NCI-H510A (cell line): Measurements from ENCODE around the gene VIPR2.

Experiments used
- DNase-seq: peaks from one replicate; lab custom pipeline; 2025; lab: John Stamatoyannopoulos, UW

The VIPR2 gene

DNA sequence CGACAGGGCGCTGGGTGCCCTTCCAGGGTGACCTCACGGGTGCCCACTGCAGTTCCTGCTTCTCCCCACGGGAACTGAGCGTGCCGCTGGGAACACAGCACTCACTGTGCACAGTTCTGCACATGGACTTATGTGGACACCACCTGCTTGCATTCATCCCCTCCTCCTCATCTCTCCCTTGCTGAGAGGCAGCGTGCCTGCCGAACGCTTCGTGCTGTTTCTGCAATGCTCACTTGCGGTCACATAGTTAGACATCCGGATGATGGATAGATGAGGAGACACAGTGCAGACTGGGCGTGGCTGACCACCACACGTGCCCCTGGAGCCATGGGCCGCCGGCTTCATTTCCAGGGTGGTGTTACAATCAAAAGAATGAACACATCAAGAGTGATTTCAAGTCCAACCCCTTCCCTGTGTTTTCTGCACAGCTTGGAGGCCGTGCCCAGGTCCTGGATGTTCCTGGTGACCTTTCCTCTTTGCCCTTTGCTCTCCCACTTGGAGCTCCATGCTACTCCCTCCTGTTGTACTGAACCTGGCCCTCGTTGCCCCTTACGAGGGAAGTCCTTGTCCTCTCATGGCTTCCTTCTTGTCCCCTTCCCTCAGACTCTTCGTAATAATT, 119.4 kb downstream of the VIPR2 start:
- no peak for DNase-seq

DNA sequence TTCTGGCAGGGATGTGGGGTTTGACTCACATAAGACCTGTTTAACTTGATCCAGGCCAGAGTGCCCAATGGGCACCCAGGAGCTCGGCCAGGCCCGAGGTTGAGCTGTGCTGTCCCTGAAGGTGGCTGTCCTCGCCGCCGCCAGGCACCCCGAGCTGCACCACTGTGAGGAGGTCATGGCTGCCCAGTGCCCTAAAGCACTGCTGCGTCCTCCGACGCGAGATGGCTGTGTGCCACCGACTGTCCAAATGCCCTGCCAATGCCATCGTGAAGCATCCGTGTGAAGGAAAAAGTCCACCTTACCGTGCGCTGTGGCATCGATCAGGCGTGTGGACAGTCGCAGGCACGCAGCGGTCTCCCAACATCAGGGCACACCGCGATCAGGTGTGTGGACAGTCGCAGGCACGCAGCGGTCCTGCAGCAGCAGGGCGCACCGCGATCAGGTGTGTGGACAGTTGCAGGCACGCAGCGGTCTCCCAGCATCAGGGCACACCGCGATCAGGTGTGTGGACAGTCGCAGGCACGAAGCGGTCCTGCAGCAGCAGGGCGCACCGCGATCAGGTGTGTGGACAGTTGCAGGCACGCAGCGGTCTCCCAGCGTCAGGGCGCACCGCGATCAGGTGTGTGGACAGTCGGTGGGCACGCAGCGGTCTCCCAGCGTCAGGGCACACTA, 120.3 kb downstream of the VIPR2 start:
- no peak for DNase-seq

DNA sequence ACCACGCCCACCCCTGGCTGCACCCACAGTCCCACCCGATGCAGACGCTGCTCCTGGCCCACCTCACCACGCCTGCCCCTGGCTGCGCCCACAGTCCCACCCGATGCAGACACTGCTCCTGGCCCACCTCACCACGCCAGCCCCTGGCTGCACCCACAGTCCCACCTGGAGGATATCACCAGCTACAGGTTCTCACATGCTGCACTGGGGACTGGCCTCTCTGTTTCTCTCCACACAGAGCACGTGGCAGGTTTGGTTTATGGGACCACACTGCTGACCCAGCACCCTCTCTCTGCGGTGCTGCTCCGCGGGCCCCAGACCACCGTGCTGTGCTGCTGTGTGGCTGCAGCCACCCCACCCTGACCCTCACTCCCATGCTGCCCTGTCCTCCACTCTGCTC, 120.9 kb downstream of the VIPR2 start:
- DNase-seq, result no peak

DNA sequence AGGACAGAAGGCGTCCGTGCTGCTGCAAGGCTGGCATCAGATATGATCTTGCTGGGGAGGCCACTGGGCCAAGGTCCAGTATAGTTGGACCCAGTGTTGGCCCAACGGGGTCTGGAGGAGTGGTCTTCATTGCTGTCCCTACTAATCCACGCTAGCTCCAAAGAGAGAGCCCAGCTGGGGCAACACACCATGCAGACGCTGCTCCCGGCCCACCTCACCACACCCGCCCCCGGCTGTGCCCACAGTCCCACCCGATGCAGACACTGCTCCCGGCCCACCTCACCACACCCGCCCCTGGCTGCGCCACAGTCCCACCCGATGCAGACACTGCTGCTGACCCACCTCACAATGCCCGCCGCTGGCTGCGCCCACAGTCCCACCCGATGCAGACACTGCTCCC, 121.5 kb downstream of the VIPR2 start:
- DNase-seq, result no peak

DNA sequence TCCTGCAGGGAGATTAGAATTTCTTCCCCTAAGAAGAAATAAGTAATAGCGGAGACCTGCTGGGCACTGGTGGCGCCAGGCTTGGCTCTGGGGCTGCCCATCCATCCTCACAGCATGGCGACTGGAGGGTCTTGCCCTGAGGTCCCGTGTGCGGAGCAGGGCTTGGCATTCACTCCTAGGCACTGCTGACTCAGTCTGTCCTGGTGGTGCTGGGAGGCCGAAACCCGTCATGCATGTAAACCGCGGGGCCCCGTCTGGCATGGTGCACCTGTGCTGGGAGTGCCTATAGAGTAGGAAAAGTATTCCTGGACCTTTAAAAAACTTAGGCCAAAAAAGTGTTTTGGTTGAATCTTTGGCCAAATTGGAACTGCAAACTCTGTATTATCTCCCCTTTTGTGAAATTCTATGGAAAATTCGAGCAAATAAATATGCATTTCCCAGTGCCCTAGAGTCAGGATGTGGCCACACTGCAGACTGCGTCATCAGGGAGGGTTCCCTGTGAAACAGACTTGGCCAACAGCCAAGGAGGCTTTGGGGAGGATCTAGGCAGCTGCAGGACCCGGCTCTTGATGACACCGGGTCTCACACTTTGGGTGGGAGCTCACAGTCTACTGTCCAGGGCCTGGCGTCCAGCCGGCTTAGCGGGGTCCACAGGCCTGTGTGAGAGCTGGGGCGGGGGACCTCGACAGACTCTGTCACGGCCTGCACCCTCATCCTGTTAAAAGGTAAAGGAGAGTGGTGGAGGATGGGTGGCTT, 122.3 kb downstream of the VIPR2 start:
- no peak for DNase-seq

DNA sequence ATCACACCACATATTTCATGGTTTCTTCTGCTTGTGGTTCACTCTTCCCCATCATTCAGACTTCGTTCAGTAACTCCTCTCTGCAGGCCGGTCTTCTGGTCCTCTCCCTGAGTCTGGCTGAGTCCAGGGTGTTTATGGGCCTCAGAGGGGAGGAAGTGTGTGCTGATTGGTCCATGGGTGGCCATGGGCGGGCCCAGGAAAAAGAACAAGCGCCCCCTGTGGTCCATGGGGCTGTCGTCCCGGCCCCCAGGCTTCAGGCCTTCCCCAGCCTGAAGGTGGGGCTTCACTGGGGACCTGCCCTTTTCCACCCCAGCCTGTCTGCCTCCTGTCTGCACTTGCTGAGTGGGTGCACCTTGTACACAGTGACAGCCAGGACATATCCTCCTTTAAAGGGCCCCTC, 123.7 kb downstream of the VIPR2 start:
- DNase-seq, result no peak

DNA sequence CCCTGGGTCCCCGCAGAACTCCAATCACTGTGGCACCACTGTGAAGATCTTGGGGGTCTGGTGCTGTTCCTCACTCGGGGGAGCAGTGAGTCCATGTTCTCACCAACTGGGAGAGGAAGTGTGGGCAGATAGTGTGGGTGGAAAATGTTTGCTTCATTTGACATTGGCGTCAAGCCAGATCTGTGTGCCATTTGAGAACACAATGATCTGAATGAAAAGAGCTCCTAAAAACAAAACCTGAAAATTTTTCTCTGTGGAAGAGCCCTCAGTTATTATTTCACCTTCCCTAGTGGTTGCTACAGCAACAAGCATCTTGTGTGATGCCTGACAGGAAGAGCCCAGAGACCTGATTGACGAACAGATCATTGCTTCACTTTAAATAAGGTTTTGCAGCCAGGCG, 125.6 kb downstream of the VIPR2 start:
- DNase-seq, result no peak

DNA sequence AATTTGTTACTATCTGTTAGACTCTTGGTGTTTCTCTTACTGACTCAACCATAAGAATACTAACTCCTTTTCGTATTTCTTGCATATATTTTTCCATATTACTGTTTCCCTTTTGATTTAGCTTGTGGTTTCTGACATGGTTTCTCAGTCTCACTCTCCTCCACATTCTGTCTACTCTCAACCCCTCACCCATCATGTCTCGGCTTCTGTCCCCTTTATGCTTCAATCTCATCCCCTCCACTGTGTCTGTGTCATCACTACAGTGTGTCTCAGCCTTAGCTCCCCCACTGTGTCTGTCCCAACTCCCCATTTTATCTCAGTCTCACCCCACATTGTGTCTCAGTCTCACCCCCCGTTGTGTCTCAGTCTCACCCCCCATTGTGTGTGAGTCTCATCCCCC, 126.9 kb downstream of the VIPR2 start:
- no peak for DNase-seq

DNA sequence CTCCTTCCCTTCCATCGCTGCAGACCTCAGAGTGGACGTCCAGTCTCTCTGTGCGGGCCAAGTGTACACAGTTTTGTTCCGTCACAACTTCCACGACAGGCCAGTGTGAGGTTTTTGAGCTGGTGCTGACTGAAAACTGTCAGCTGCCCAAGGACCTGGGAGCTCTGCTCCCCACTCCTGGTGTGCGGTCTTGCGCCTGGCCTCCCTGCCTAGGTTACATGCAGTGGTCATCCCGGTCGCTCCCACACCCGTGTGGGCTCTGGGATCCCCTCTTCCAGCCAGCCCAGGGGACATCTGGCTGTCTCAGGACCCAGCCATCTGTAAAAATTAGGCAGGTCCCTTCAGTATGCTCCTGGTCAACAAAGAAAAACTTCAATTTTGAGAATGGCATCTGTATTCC, 127.5 kb downstream of the VIPR2 start:
- no peak for DNase-seq

DNA sequence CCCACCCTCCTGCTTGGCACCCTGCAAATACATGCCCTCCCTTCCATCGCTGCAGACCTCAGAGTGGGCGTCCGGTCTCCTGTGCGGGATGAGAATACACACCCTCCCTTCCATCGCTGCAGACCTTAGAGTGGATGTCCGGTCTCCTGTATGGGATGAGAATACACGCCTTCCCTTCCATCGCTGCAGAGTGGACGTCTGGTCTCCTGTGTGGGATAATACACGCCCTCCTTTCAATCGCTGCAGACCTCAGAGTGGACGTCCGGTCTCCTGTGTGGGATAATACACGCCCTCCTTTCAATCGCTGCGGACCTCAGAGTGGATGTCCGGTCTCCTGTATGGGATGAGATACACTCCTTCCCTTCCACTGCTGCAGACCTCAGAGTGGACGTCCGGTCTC, 128.1 kb downstream of the VIPR2 start:
- DNase-seq, result no peak

DNA sequence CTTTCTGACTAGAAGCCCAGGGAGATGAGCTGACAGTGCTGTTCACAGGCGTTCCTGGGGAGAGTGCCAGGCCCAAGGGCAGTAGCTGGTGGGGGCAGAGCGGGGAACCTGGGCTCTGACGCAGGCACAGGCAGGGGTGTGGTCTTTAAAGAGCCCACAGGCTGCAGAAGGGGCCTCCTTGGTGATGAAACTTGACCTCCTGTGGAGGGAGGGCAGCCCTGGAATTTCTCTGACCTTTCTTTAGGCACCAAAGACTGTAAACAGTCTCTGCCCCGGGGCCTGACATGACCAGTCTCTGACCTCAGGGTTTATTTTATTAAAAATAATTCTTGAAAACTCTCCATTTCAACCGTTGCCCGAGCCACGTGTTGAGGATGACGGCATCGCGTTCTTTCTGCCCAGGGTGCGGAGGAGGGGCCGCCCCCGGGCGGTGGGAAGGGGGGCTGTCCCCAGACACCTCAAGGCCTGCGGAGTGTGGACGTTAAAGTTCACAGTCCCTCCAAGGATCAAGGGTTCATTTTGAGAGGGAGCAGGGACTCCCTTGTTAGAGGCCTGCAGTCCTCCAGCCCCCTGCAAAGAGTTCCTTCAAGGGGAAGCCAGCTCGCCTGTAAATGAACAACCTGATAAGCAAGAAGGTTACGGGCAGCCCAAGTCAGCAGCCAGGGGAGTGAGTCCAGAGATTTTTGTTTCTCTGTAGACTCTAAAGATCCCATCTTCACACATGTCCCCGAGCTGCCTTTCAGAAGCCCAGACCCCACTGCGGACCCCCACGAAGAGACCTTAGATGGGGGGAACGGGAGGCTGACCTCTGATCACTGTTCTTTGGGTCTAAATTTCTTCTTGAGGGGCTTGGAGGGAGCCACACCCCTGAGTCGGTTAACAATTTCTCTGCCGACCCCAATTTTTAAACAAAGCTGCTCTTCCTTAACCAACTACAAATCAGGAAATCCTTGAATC, 128.9 kb downstream of the VIPR2 start:
- DNase-seq, result no peak

DNA sequence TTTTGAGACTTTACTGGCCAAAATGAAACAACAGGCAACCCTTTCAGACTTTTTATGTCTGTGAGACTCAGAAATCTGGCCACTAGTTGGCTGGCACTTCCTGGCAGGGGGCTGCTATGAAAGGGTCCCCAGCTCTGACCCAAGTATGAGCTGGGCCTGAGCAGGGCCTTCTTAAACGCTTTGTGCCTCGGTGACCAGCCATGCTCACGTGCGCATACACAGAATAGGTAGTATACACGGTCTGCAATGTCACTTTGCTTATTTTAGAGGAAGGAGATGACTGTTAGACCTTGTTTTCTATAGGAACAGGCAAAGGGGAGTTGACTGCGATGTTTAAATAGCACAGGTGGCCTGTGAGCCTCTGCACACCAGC, 129.6 kb downstream of the VIPR2 start:
- no peak for DNase-seq

DNA sequence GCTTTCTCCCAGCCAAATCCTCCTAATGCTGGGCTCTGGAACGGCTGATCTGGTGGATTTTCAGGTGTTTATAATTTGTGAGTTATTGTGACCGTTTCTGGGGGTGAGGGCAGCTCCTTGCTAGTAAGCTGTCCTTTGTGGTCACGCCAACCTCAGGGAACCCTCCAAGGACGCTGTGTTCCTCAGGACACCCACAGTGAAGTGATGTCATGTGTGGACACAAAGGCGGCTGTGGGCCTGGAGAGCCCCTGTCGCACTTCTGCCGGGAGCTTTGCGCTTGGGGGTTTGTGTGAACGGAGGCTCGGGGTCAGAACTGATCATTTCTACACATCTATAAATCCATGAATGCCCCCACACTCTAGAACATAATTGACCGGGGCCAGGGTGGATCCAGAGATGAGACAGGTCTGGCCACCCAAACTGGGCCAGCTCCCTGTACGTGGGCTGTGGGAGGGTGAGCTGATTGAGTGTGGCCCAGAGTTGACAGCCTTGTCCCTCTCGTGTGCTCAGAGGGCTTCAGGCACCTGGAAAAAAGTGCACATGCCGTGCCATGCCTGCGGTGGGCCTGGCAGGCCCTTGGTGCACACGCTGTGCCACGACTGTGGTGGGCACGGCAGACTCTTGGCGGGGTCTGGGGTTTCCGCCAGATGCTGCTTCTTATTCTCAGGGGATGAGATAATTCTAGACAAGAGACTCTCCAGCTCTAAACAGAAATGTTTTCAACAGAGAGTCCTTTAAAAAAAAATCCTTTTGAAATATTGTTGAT, 130.2 kb downstream of the VIPR2 start:
- DNase-seq, result no peak

DNA sequence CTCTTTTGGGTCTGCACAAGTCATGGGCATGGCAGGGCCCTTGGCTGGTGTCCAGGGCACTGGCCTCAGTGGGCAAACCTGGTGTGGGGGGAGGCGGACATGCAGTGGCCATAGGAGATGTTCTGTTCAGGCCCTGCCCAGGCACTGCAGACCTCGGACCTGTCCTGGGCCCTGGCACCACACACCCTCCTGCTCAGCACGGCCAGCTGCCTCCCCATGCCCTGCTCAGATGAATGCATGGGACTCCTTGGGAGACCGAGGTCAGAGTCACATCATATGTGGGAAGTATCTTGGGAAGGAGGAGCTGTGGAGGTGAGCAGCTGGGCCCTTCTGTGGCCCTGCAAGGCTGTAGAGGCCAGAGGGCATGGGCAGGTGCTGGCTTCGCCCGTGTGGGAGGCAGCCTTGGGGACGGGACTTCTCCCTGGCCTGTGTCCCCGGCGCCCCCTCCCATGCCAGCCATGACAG, 130.8 kb downstream of the VIPR2 start:
- DNase-seq, result no peak

DNA sequence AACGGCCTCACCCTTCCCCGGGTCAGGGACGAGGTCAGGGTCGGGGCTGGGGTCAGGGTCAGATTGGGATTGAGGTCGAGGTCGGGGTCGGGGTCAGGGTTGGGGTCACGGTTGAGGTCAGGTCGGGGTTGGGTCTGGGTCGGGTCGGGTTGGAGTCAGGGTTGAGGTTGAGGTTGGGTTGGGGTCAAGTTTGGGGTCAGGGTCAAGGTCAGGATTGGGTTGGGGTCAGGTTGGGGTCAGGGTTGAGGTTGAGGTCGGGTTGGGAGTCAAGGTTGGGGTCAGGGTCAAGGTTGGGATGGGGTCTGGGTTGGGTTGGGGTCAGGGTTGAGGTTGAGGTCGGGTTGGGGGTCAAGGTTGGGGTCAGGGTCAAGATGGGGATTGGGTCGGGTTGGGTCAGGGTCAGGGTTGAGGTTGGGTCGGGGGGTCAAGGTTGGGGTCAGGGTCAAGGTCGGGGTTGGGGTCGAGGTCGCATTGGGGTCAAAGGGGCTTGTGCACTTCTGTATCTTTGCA, 131.4 kb downstream of the VIPR2 start:
- no peak for DNase-seq

DNA sequence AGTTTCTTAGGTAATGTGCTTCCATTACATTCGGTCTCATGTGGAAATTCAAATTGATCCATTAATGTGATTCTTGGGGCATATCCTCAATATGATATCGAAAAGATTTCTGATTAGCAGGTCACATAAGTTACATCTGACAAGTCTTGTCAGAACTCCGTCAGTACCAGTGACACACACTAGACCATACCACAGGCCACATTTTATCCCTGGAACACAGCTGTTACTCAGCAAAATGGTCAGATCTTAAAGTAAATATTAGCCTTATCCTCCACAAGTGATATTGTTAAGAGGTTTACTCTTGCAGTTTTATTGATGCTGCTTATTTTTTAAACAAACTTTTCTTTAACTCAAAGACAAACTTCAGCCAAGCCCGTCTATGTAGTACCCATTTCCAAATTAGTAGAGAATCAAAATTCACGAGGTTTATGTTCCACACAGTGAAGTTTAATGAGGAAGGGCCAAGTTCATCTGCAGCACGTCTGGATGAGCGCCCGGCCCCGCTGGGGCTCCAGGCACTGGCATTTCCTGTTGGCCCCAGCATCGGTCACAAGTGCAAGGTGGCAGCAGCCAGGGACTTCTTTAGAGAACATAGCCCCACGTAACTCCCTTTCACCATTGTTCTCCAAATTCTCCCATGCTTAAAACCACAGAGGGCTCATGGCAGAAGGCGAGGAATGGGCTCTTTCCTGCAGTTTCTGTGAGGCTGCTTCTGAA, 132.2 kb downstream of the VIPR2 start:
- DNase-seq, result no peak

DNA sequence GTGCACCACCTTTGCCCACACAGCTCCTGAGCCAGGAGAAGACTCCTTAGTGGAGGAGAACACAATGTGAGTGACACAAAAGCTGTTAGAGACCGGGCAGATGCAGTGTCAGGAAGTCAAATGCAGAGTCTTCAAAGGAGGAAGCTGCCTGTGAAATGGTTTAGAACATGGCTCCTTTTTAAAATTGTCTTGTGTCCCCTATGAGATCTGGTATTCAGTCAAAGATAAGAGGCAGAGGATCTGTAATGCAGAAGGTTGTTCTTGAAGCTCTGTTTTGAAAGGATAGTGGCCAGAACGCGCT, 133.0 kb downstream of the VIPR2 start:
- DNase-seq, result no peak

DNA sequence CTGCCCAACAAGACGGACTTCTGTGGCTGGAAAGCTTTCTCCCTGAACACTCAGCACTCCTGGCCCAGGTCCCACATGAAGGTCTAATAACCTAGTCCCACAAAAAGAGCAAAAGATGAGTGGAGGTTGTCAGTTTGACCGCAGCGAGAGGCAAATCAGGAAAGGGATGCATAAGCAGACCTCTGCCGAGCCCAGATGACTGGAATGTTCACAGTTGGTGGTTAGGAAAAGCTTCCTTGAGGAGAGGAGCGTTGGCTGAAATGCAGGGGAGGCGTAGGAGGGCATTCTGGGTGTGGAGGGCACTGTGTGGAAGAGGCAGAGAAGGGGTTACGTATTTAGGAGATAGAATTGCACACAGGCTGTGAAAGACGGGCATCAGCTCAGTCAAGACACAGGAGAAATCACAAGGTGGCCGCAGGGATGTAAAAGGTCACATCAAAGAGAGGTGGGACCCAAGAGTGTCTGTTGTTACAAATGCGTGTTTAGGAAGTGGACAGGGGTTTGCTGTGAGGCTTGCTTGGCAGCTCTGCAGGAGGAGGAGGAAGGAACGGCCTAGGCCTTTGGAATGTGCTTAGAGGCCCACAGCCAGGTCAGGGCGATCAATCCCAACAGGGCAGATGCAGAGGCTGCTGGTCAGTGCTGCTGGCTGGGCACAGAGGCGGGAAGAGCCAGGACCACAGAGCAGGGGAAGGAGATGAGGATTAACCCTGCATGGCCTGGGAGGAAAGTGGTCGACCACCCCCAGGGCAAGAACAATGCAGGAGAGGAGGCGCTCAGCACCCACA, 133.5 kb downstream of the VIPR2 start:
- no peak for DNase-seq

DNA sequence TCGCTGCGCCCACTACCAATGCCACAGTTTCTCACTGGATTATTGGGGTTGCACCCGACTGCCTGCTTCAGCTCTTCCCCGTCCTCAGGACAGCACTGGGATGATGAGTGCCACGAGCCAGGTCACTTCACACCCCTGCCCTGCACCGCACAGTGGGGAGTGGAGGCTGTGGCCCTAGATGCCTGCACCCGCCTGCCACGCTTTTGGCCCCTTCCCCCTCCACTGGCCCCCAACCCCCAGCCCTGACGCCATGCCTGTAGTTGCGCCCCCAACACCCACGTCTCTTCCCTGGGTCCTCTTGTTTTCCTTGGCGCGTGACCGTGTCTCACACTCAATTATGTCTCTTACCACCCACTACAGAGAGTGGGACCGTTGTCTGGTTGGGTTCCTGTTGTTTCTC, 134.3 kb downstream of the VIPR2 start:
- no peak for DNase-seq

DNA sequence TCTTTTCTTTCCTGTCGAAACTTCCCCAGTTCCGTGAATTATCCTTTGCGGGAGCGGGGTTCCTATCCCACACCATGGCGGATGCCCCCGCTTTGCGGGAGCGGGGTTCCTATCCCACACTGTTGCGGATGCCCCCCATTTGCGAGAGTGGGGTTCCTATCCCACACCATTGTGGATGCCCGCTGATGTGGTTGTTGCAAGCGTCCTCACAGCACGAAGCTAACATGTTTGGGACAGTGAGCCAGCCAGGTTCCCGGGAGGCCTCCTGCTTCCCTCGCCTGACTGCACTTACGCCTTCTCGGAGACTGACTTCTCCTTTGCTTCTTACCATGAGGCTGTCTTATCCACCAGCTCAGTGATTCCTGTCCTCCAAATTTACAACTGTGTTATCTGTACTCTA, 134.7 kb downstream of the VIPR2 start:
- no peak for DNase-seq
